ENCODE data around the gene MPPED2.

MPPED2 gene

GRCh38 chr11:30454541-30454940 lies 131.6 kb downstream of the MPPED2 start:
- H3K79me2 ChIP-seq (ENCODE audit: low read length) = no peaks in the 10 kb centered on the region
- H2AFZ ChIP-seq (ENCODE audit: low read length) = no peak overlapping the region
- H3K27ac ChIP-seq (ENCODE audit: low read length) = no peak overlapping the region
- DNase-seq = no peak
- no peaks in the 10 kb centered on the region for H3F3A ChIP-seq (ENCODE audit: insufficient read depth, low read length)
- TF ChIP-seq, protein P1, sequence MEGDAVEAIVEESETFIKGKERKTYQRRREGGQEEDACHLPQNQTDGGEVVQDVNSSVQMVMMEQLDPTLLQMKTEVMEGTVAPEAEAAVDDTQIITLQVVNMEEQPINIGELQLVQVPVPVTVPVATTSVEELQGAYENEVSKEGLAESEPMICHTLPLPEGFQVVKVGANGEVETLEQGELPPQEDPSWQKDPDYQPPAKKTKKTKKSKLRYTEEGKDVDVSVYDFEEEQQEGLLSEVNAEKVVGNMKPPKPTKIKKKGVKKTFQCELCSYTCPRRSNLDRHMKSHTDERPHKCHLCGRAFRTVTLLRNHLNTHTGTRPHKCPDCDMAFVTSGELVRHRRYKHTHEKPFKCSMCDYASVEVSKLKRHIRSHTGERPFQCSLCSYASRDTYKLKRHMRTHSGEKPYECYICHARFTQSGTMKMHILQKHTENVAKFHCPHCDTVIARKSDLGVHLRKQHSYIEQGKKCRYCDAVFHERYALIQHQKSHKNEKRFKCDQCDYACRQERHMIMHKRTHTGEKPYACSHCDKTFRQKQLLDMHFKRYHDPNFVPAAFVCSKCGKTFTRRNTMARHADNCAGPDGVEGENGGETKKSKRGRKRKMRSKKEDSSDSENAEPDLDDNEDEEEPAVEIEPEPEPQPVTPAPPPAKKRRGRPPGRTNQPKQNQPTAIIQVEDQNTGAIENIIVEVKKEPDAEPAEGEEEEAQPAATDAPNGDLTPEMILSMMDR (IDR thresholded peaks at IDR 0.05; ENCODE audit: low read length) = no peak
- TF ChIP-seq EZH2phosphoT487 (IDR thresholded peaks at IDR 0.05; ENCODE audit: low read length) (no peak), EZH2 (optimal IDR thresholded peaks at IDR 0.05; ENCODE audit: low read depth, low read length) (no peak)
- H3K4me1 ChIP-seq (ENCODE audit: low read length) = no peaks in the 10 kb centered on the region
- H3K27me3 ChIP-seq (replicated peaks; ENCODE audit: insufficient read depth, low read length) = no peaks in the 10 kb centered on the region
- H3K4me2 ChIP-seq (ENCODE audit: low read depth, low read length) = no peak overlapping the region
- no peaks in the 10 kb centered on the region for H3K36me3 ChIP-seq (replicated peaks; ENCODE audit: insufficient read depth, low read length)
- H3K4me3 ChIP-seq (ENCODE audit: low read length) = no peak overlapping the region
- H3K9me3 ChIP-seq (replicated peaks; ENCODE audit: insufficient read depth, low read length) = no peaks in the 10 kb centered on the region
- no peak overlapping the region for H3K9ac ChIP-seq (ENCODE audit: low read length)
- no peaks in the 10 kb centered on the region for H3K9me2 ChIP-seq (replicated peaks; ENCODE audit: insufficient read depth, low read length)
- H4K20me1 ChIP-seq (ENCODE audit: insufficient read depth, low read length) = no peaks in the 10 kb centered on the region

- Histone ChIP-seq H3K9ac (ENCODE audit: low read length) (no peak overlapping the region), H3K79me2 (ENCODE audit: low read length) (no peaks in the 10 kb centered on the region), H3K9me2 (replicated peaks; ENCODE audit: insufficient read depth, low read length) (no peaks in the 10 kb centered on the region), H3K4me1 (ENCODE audit: low read length) (no peaks in the 10 kb centered on the region), H3K4me2 (ENCODE audit: low read depth, low read length) (no peak overlapping the region), H3K27me3 (replicated peaks; ENCODE audit: insufficient read depth, low read length) (no peaks in the 10 kb centered on the region), H3F3A (ENCODE audit: insufficient read depth, low read length) (no peaks in the 10 kb centered on the region), H3K4me3 (ENCODE audit: low read length) (no peak overlapping the region), H3K9me3 (replicated peaks; ENCODE audit: insufficient read depth, low read length) (no peaks in the 10 kb centered on the region), H3K36me3 (replicated peaks; ENCODE audit: insufficient read depth, low read length) (no peaks in the 10 kb centered on the region), H2AFZ (ENCODE audit: low read length) (no peak overlapping the region), H4K20me1 (ENCODE audit: insufficient read depth, low read length) (no peaks in the 10 kb centered on the region), H3K27ac (ENCODE audit: low read length) (no peak overlapping the region)
- TF ChIP-seq EZH2 (optimal IDR thresholded peaks at IDR 0.05; ENCODE audit: low read depth, low read length) = no peak
- TF ChIP-seq, protein P1 (IDR thresholded peaks at IDR 0.05; ENCODE audit: low read length) = no peak
- no peak for TF ChIP-seq EZH2phosphoT487 (IDR thresholded peaks at IDR 0.05; ENCODE audit: low read length)
- no peak for DNase-seq
These were observed 132.0 kb downstream of the MPPED2 start for GRCh38 chr11:30454111-30454510.

- H3K9me2 ChIP-seq (replicated peaks; ENCODE audit: insufficient read depth, low read length) = no peaks in the 10 kb centered on the region
- no peak for DNase-seq
- no peak overlapping the region for H3K27ac ChIP-seq (ENCODE audit: low read length)
- no peaks in the 10 kb centered on the region for H3K79me2 ChIP-seq (ENCODE audit: low read length)
- H3K9ac ChIP-seq (ENCODE audit: low read length) = no peak overlapping the region
- H3K36me3 ChIP-seq (replicated peaks; ENCODE audit: insufficient read depth, low read length) = no peaks in the 10 kb centered on the region
- H2AFZ ChIP-seq (ENCODE audit: low read length) = no peak overlapping the region
- no peaks in the 10 kb centered on the region for H3K27me3 ChIP-seq (replicated peaks; ENCODE audit: insufficient read depth, low read length)
- no peaks in the 10 kb centered on the region for H3F3A ChIP-seq (ENCODE audit: insufficient read depth, low read length)
- TF ChIP-seq EZH2phosphoT487 (IDR thresholded peaks at IDR 0.05; ENCODE audit: low read length) (no peak), EZH2 (optimal IDR thresholded peaks at IDR 0.05; ENCODE audit: low read depth, low read length) (no peak)
- TF ChIP-seq, protein P1 (IDR thresholded peaks at IDR 0.05; ENCODE audit: low read length) = no peak
- H3K4me2 ChIP-seq (ENCODE audit: low read depth, low read length) = no peak overlapping the region
- H3K4me3 ChIP-seq (ENCODE audit: low read length) = no peak overlapping the region
- no peaks in the 10 kb centered on the region for H4K20me1 ChIP-seq (ENCODE audit: insufficient read depth, low read length)
- no peaks in the 10 kb centered on the region for H3K4me1 ChIP-seq (ENCODE audit: low read length)
- H3K9me3 ChIP-seq (replicated peaks; ENCODE audit: insufficient read depth, low read length) = no peaks in the 10 kb centered on the region
These were observed 132.4 kb downstream of the MPPED2 start for GRCh38 chr11:30453705-30454104.
